Mesenchymal stem cell (in vitro differentiated cells and primary cell): ENCODE measurements around the gene PPP1R9B.

Source experiments
- DNase-seq: peaks from one replicate; pipeline ENCODE4 v3.0.0-alpha.2; 2013
- H2AFZ ChIP-seq: one replicate; pipeline ENCODE4 v1.6.1; 2013; ENCODE audit warnings: low read depth, mild to moderate bottlenecking, control low read depth, inconsistent platforms, low read length, moderate library complexity
- H2AK5ac ChIP-seq: 2 replicates; pipeline ENCODE4 v1.6.1; 2013; ENCODE audit warnings: low read length, moderate library complexity, mild to moderate bottlenecking, inconsistent platforms; ENCODE audit not compliant: severe bottlenecking
- H2BK120ac ChIP-seq: one replicate; pipeline ENCODE4 v1.6.1; 2013; ENCODE audit warnings: low read depth, mild to moderate bottlenecking, inconsistent platforms, low read length, moderate library complexity
- H2BK12ac ChIP-seq, 2 experiments: one replicate each; pipeline ENCODE4 v1.6.1; 2013; ENCODE audit warnings: inconsistent platforms in 2 of 2, low read length in 2 of 2, mild to moderate bottlenecking in 2 of 2, moderate library complexity in 2 of 2, control low read depth in 1 of 2
- H2BK15ac ChIP-seq: one replicate; pipeline ENCODE4 v1.6.1; 2013; ENCODE audit warnings: mild to moderate bottlenecking, low read depth, inconsistent platforms; ENCODE audit not compliant: poor library complexity, severe bottlenecking
- H2BK5ac ChIP-seq: 2 replicates; pipeline ENCODE4 v1.6.1; 2013; ENCODE audit warnings: low read depth, mild to moderate bottlenecking, low read length, control low read depth, inconsistent platforms; ENCODE audit not compliant: poor library complexity, severe bottlenecking
- H3K14ac ChIP-seq, 2 experiments: one replicate each; pipeline ENCODE4 v1.6.1; 2013; ENCODE audit warnings: inconsistent platforms in 2 of 2, low read length in 2 of 2, control low read depth in 1 of 2, mild to moderate bottlenecking in 1 of 2, moderate library complexity in 1 of 2
- H3K18ac ChIP-seq, 2 experiments: one replicate each; pipeline ENCODE4 v1.6.1; 2013; ENCODE audit warnings: inconsistent platforms in 2 of 2, low read length in 2 of 2, control low read depth in 1 of 2, low read depth in 1 of 2, mild to moderate bottlenecking in 1 of 2
- H3K23ac ChIP-seq, 2 experiments: one replicate each; pipeline ENCODE4 v1.6.1; 2013; ENCODE audit warnings: inconsistent platforms in 2 of 2, low read length in 2 of 2, mild to moderate bottlenecking in 2 of 2, moderate library complexity in 2 of 2, control low read depth in 1 of 2
- H3K27ac ChIP-seq: 2 replicates; pipeline ENCODE4 v1.5.1; 2013; ENCODE audit warnings: mild to moderate bottlenecking, moderate library complexity, low read length, control low read depth, inconsistent platforms; ENCODE audit not compliant: poor library complexity, severe bottlenecking
- H3K27me3 ChIP-seq, 2 experiments: 2 replicates each; pipeline versions ENCODE4 v1.6.1 to v1.7.0; 2013; ENCODE audit warnings: low read length in 2 of 2, mild to moderate bottlenecking in 2 of 2, moderate library complexity in 2 of 2, control low read depth in 1 of 2, inconsistent platforms in 1 of 2; ENCODE audit not compliant: control insufficient read depth in 1 of 2, insufficient read depth in 1 of 2
- H3K36me3 ChIP-seq, 2 experiments: 2 replicates each; pipeline versions ENCODE4 v1.6.1 to v1.7.0; 2013; ENCODE audit warnings: low read length in 2 of 2, control low read depth in 1 of 2, inconsistent platforms in 1 of 2, low read depth in 1 of 2, mild to moderate bottlenecking in 1 of 2; ENCODE audit not compliant: insufficient read depth in 2 of 2, control insufficient read depth in 1 of 2
- H3K4ac ChIP-seq, 2 experiments: one replicate each; pipeline ENCODE4 v1.6.1; 2013; ENCODE audit warnings: inconsistent platforms in 2 of 2, low read length in 2 of 2, mild to moderate bottlenecking in 2 of 2, moderate library complexity in 2 of 2, control low read depth in 1 of 2, low read depth in 1 of 2
- H3K4me1 ChIP-seq: 2 replicates; pipeline ENCODE4 v1.6.1; 2013; ENCODE audit warnings: low read depth, low read length, control low read depth; ENCODE audit not compliant: control insufficient read depth, insufficient read depth
- H3K4me2 ChIP-seq: 2 replicates; pipeline ENCODE4 v1.6.1; 2013; ENCODE audit warnings: low read length, mild to moderate bottlenecking, inconsistent platforms; ENCODE audit not compliant: poor library complexity, severe bottlenecking
- H3K4me3 ChIP-seq, 2 experiments: 2 replicates each; pipeline versions ENCODE4 v1.5.1 to v1.7.0; 2013; ENCODE audit warnings: low read length in 2 of 2, mild to moderate bottlenecking in 2 of 2, control low read depth in 1 of 2, low read depth in 1 of 2; ENCODE audit not compliant: insufficient read depth in 1 of 2
- H3K79me1 ChIP-seq: replicated peaks from 2 replicates; pipeline ENCODE4 v1.6.1; 2013; ENCODE audit warnings: mild to moderate bottlenecking, control low read depth, low read length, inconsistent platforms; ENCODE audit not compliant: poor library complexity, severe bottlenecking
- H3K9ac ChIP-seq: 2 replicates; pipeline ENCODE4 v1.7.0; 2013; ENCODE audit warnings: mild to moderate bottlenecking, low read length, moderate library complexity
- H3K9me3 ChIP-seq: 2 replicates; pipeline ENCODE4 v1.7.0; 2013; ENCODE audit warnings: mild to moderate bottlenecking, low read length; ENCODE audit not compliant: control insufficient read depth
- H4K8ac ChIP-seq: one replicate; pipeline ENCODE4 v1.6.1; 2013; ENCODE audit warnings: inconsistent platforms, mild to moderate bottlenecking, low read length, moderate library complexity
- H4K91ac ChIP-seq: one replicate; pipeline ENCODE4 v1.6.1; 2013; ENCODE audit warnings: mild to moderate bottlenecking, low read length, inconsistent platforms
- WGBS: methylation state at CpG from one replicate; pipeline ENCODE4 v1.1.7; 2013; ENCODE audit warnings: mixed read lengths; 5-methylcytosine and 5-hydroxymethylcytosine counted together

Gene PPP1R9B

GRCh38 chr17:50091918-50092285 lies 58.6 kb downstream of the PPP1R9B start:
- Histone ChIP-seq H2AK5ac (no peak overlapping the region), H2BK5ac (no peak overlapping the region), H3K27ac (peak overlapping the region; percentile 27), H3K4ac (no peak overlapping the region), H2BK120ac (no peak overlapping the region), H4K91ac (no peak overlapping the region), H2AFZ (no peak overlapping the region), H4K8ac (no peak overlapping the region), H3K36me3 (peaks cover 27 to 52% of the 10 kb centered on the region in 2 experiments), H3K4me3 (no peak overlapping the region), H3K18ac (no peak overlapping the region), H3K23ac (no peak overlapping the region), H3K4me1 (peaks cover 22% of the 10 kb centered on the region), H3K79me1 (peaks cover 28% of the 10 kb centered on the region), H2BK15ac (no peak overlapping the region), H3K4me2 (no peak overlapping the region), H3K27me3 (no peaks in the 10 kb centered on the region), H3K9ac (no peak overlapping the region), H2BK12ac (no peak overlapping the region), H3K14ac (no peak overlapping the region), H3K9me3 (no peaks in the 10 kb centered on the region)
- 50% methylated on average over 1 of the region's 2 CpGs for WGBS
- no peak for DNase-seq

- DNase-seq = no peak
- Histone ChIP-seq H2BK15ac (no peak overlapping the region), H3K4ac (no peak overlapping the region), H2AK5ac (no peak overlapping the region), H3K23ac (no peak overlapping the region), H3K79me1 (peaks cover 22% of the 10 kb centered on the region), H3K4me3 (no peak overlapping the region), H3K4me1 (peaks cover 16% of the 10 kb centered on the region), H4K8ac (peak overlapping the region; percentile 19), H3K9me3 (no peaks in the 10 kb centered on the region), H3K18ac (no peak overlapping the region), H2BK120ac (no peak overlapping the region), H3K14ac (no peak overlapping the region), H3K27me3 (no peaks in the 10 kb centered on the region), H3K4me2 (no peak overlapping the region), H3K36me3 (peaks cover 27 to 57% of the 10 kb centered on the region in 2 experiments), H2BK12ac (no peak overlapping the region), H4K91ac (no peak overlapping the region), H3K9ac (no peak overlapping the region), H2AFZ (no peak overlapping the region), H2BK5ac (no peak overlapping the region), H3K27ac (peak overlapping the region; percentile 27)
- WGBS = 86% methylated on average over 14 of the region's 15 CpGs
These were observed 59.2 kb downstream of the PPP1R9B start for GRCh38 chr17:50090971-50091917.

GRCh38 chr17:50090071-50090470 lies 60.4 kb downstream of the PPP1R9B start:
- WGBS = 77% methylated on average over 6 of the region's 6 CpGs
- H2BK120ac ChIP-seq = no peak overlapping the region
- no peak overlapping the region for H4K8ac ChIP-seq
- H3K4ac ChIP-seq = no peak overlapping the region
- H3K4me2 ChIP-seq = no peak overlapping the region
- H3K36me3 ChIP-seq = peaks cover 27 to 60% of the 10 kb centered on the region in 2 experiments
- H2BK15ac ChIP-seq = peak overlapping the region; percentile 31
- no peak overlapping the region for H2AFZ ChIP-seq
- DNase-seq = no peak
- H3K27me3 ChIP-seq = no peaks in the 10 kb centered on the region
- H4K91ac ChIP-seq = no peak overlapping the region
- no peak overlapping the region for H2BK5ac ChIP-seq
- no peak overlapping the region for H3K9ac ChIP-seq
- peaks cover 14% of the 10 kb centered on the region for H3K79me1 ChIP-seq
- H2AK5ac ChIP-seq = no peak overlapping the region
- H3K4me1 ChIP-seq = peaks cover 9% of the 10 kb centered on the region
- H3K27ac ChIP-seq = peak overlapping the region; percentile 16
- no peak overlapping the region for H3K4me3 ChIP-seq
- no peak overlapping the region for H3K14ac ChIP-seq
- no peaks in the 10 kb centered on the region for H3K9me3 ChIP-seq
- H3K23ac ChIP-seq = no peak overlapping the region
- no peak overlapping the region for H2BK12ac ChIP-seq
- no peak overlapping the region for H3K18ac ChIP-seq

GRCh38 chr17:50088952-50089825 lies 61.3 kb downstream of the PPP1R9B start:
- Histone ChIP-seq H4K91ac (no peak overlapping the region), H3K79me1 (peaks cover 14% of the 10 kb centered on the region), H3K14ac (no peak overlapping the region), H3K4me1 (peaks cover 9% of the 10 kb centered on the region), H3K4me3 (no peak overlapping the region), H2BK12ac (no peak overlapping the region), H3K9me3 (no peaks in the 10 kb centered on the region), H2BK120ac (no peak overlapping the region), H4K8ac (no peak overlapping the region), H3K23ac (no peak overlapping the region), H3K9ac (no peak overlapping the region), H3K4me2 (no peak overlapping the region), H2BK15ac (no peak overlapping the region), H3K18ac (no peak overlapping the region), H3K27ac (no peak overlapping the region), H2BK5ac (peak overlapping the region; percentile 10), H3K36me3 (peaks cover 33 to 65% of the 10 kb centered on the region in 2 experiments), H2AFZ (no peak overlapping the region), H3K27me3 (no peaks in the 10 kb centered on the region), H2AK5ac (no peak overlapping the region), H3K4ac (no peak overlapping the region)
- 96% methylated on average over 24 of the region's 25 CpGs for WGBS
- DNase-seq = no peak
